Neuronal stem cell (in vitro differentiated cells): ENCODE data around the gene NOXRED1.

ENCODE experiments used
- DNase-seq: peaks from one replicate; pipeline ENCODE4 v3.0.0-alpha.2; 2013; ENCODE audit warnings: low spot score
- H2AFZ ChIP-seq: one replicate; pipeline ENCODE4 v1.6.1; 2013; ENCODE audit warnings: mild to moderate bottlenecking, low read length, inconsistent platforms
- H2AK5ac ChIP-seq: 2 replicates; pipeline ENCODE4 v1.6.1; 2013; ENCODE audit warnings: low read depth, mild to moderate bottlenecking, inconsistent platforms, low read length, moderate library complexity, mixed read lengths
- H2BK120ac ChIP-seq: 2 replicates; pipeline ENCODE4 v1.6.1; 2013; ENCODE audit warnings: low read depth, mild to moderate bottlenecking, inconsistent platforms, low read length, moderate library complexity, mixed read lengths
- H2BK12ac ChIP-seq: one replicate; pipeline ENCODE4 v1.6.1; 2013; ENCODE audit warnings: low read length, inconsistent platforms
- H2BK15ac ChIP-seq: 2 replicates; pipeline ENCODE4 v1.6.1; 2013; ENCODE audit warnings: mild to moderate bottlenecking, low read length, inconsistent platforms, mixed read lengths
- H2BK5ac ChIP-seq: one replicate; pipeline ENCODE4 v1.6.1; 2013; ENCODE audit warnings: inconsistent platforms, mild to moderate bottlenecking, low read length, moderate library complexity
- H3K14ac ChIP-seq: one replicate; pipeline ENCODE4 v1.6.1; 2013; ENCODE audit warnings: low read length, inconsistent platforms
- H3K18ac ChIP-seq: 2 replicates; pipeline ENCODE4 v1.6.1; 2013; ENCODE audit warnings: low read length, inconsistent platforms
- H3K23ac ChIP-seq: 2 replicates; pipeline ENCODE4 v1.6.1; 2013; ENCODE audit warnings: low read depth, mild to moderate bottlenecking, mixed read lengths, low read length, inconsistent platforms; ENCODE audit not compliant: poor library complexity
- H3K27ac ChIP-seq: replicated peaks from 3 replicates; pipeline ENCODE4 v1.5.1; 2013; ENCODE audit warnings: low read length, inconsistent platforms
- H3K27me3 ChIP-seq, 3 experiments: 2 replicates each; pipeline ENCODE4 v1.6.1; 2013; ENCODE audit warnings: low read length in 3 of 3, mild to moderate bottlenecking in 2 of 3, inconsistent platforms in 1 of 3, low read depth in 1 of 3, mixed read lengths in 1 of 3, moderate library complexity in 1 of 3; ENCODE audit not compliant: control insufficient read depth in 3 of 3, insufficient read depth in 3 of 3
- H3K36me3 ChIP-seq, 2 donors: replicated peaks in 1 of 2; 2 replicates each; pipeline ENCODE4 v1.6.1; 2013; ENCODE audit warnings: low read length in 2 of 2; ENCODE audit not compliant: control insufficient read depth in 2 of 2, insufficient read depth in 2 of 2
- H3K4ac ChIP-seq: 2 replicates; pipeline ENCODE4 v1.6.1; 2013; ENCODE audit warnings: inconsistent platforms, mild to moderate bottlenecking, low read length, moderate library complexity
- H3K4me1 ChIP-seq, 2 donors: 1 replicate in 1 of 2; 2 replicates in 1 of 2; pipeline ENCODE4 v1.6.1; 2013; ENCODE audit warnings: low read length in 2 of 2, low read depth in 1 of 2; ENCODE audit not compliant: control insufficient read depth in 2 of 2, insufficient read depth in 1 of 2
- H3K4me2 ChIP-seq: one replicate; pipeline ENCODE4 v1.6.1; 2013; ENCODE audit warnings: mild to moderate bottlenecking, low read length, inconsistent platforms; ENCODE audit not compliant: insufficient read depth, poor library complexity, severe bottlenecking
- H3K4me3 ChIP-seq, 2 donors: 2 replicates each; pipeline ENCODE4 v1.5.1; 2013; ENCODE audit warnings: low read length in 2 of 2, mild to moderate bottlenecking in 2 of 2, inconsistent platforms in 1 of 2, moderate library complexity in 1 of 2
- H3K79me1 ChIP-seq: one replicate; pipeline ENCODE4 v1.6.1; 2013; ENCODE audit warnings: low read depth, mild to moderate bottlenecking, inconsistent platforms, low read length, moderate library complexity
- H3K9ac ChIP-seq: one replicate; pipeline ENCODE4 v1.6.1; 2013; ENCODE audit warnings: mild to moderate bottlenecking, low read depth, low read length, inconsistent platforms; ENCODE audit not compliant: poor library complexity
- H3K9me3 ChIP-seq, 2 donors: replicated peaks in 1 of 2; 2 replicates each; pipeline versions ENCODE3 to v1.6.1; 2013; ENCODE audit warnings: low read length in 2 of 2, mild to moderate bottlenecking in 2 of 2, inconsistent platforms in 1 of 2, low read depth in 1 of 2, mixed read lengths in 1 of 2, moderate library complexity in 1 of 2; ENCODE audit not compliant: control insufficient read depth in 2 of 2, insufficient read depth in 1 of 2
- H4K8ac ChIP-seq: one replicate; pipeline ENCODE4 v1.6.1; 2013; ENCODE audit warnings: low read depth, mild to moderate bottlenecking, inconsistent platforms, low read length, moderate library complexity
- H4K91ac ChIP-seq: one replicate; pipeline ENCODE4 v1.6.1; 2013; ENCODE audit warnings: low read length, low read depth, mild to moderate bottlenecking, inconsistent platforms; ENCODE audit not compliant: poor library complexity
- WGBS, 2 donors: extraction: QIAGEN DNeasy Blood & Tissue Kit; methylation state at CpG; one replicate each; pipeline ENCODE4 v1.1.7; 2013; ENCODE audit warnings: missing lambda C conversion rate in 2 of 2, mixed read lengths in 1 of 2; ENCODE audit not compliant: insufficient read length in 2 of 2, insufficient replicate concordance in 1 of 2; ENCODE audit errors: extremely low coverage in 2 of 2; 5-methylcytosine and 5-hydroxymethylcytosine counted together

The NOXRED1 gene

GRCh38 chr14:77377502-77377844, 45.9 kb downstream of the NOXRED1 start:
- H2BK120ac ChIP-seq: no peak overlapping the region
- H3K79me1 ChIP-seq: peaks cover 3% of the 10 kb centered on the region
- no peaks in the 10 kb centered on the region for H3K9me3 ChIP-seq
- no peak overlapping the region for H3K14ac ChIP-seq
- H3K9ac ChIP-seq: no peak overlapping the region
- H2AK5ac ChIP-seq: no peak overlapping the region
- no peak overlapping the region for H3K4ac ChIP-seq
- H4K91ac ChIP-seq: no peak overlapping the region
- H2BK5ac ChIP-seq: no peak overlapping the region
- H3K4me1 ChIP-seq: peaks cover 9 to 13% of the 10 kb centered on the region in 2 donors
- DNase-seq: no peak
- H3K27ac ChIP-seq: no peak overlapping the region
- peak overlapping the region; percentile 63 for H3K4me2 ChIP-seq
- H3K27me3 ChIP-seq: no peaks in the 10 kb centered on the region
- no CpG with 5 or more reads among the region's 10 CpGs for WGBS, 2 donors
- peaks cover 0 to 3% of the 10 kb centered on the region in 2 donors for H3K36me3 ChIP-seq
- no peak overlapping the region for H3K18ac ChIP-seq
- H3K23ac ChIP-seq: no peak overlapping the region
- no peak overlapping the region for H4K8ac ChIP-seq
- H2BK15ac ChIP-seq: no peak overlapping the region
- H2BK12ac ChIP-seq: no peak overlapping the region
- H2AFZ ChIP-seq: peak overlapping the region; percentile 97
- H3K4me3 ChIP-seq: peak overlapping the region; percentile 90 to 97

- peak; percentile 88 for DNase-seq
- Histone ChIP-seq H3K4me1 (peaks cover 10 to 18% of the 10 kb centered on the region in 2 donors), H2BK120ac (no peak within 1 kb of the TSS), H2BK12ac (no peak within 1 kb of the TSS), H3K36me3 (peaks cover 0 to 3% of the 10 kb centered on the region in 2 donors), H2BK15ac (no peak within 1 kb of the TSS), H3K9me3 (no peaks in the 10 kb centered on the region), H3K27me3 (no peaks in the 10 kb centered on the region), H3K18ac (peak within 1 kb of the TSS; percentile 98), H3K4ac (no peak within 1 kb of the TSS), H4K8ac (no peak within 1 kb of the TSS), H3K14ac (no peak within 1 kb of the TSS), H3K4me3 (peak within 1 kb of the TSS; percentile 90 to 97), H3K23ac (peak within 1 kb of the TSS; percentile 48), H2AK5ac (no peak within 1 kb of the TSS), H3K27ac (peak within 1 kb of the TSS; percentile 95), H2BK5ac (peak within 1 kb of the TSS; percentile 91), H3K9ac (peak within 1 kb of the TSS; percentile 93), H3K4me2 (peak within 1 kb of the TSS; percentile 65), H2AFZ (peak within 1 kb of the TSS; percentile 97), H4K91ac (no peak within 1 kb of the TSS), H3K79me1 (peaks cover 3% of the 10 kb centered on the region)
- WGBS, 2 donors: no CpG with 5 or more reads among the region's 69 CpGs
Observed at GRCh38 chr14:77376771-77377501, 46.4 kb downstream of the NOXRED1 start, which contains the start of the genes SAMD15 and TMED8. SAMD15 (plus strand) TSS chr14:77377379; CDS start chr14:77377419, 40 bp downstream. TMED8 (minus strand) TSS chr14:77377094; CDS start chr14:77377053, 41 bp downstream.

- peak overlapping the region; percentile 54 for H3K27ac ChIP-seq
- no peak overlapping the region for H4K91ac ChIP-seq
- H2BK5ac ChIP-seq: peak overlapping the region; percentile 91
- peaks cover 3% of the 10 kb centered on the region for H3K79me1 ChIP-seq
- peak overlapping the region; percentile 90 for H3K9ac ChIP-seq
- H2BK12ac ChIP-seq: no peak overlapping the region
- peak overlapping the region; percentile 3 for H3K23ac ChIP-seq
- peak overlapping the region; percentile 90 to 97 for H3K4me3 ChIP-seq
- H3K14ac ChIP-seq: no peak overlapping the region
- peak overlapping the region; percentile 97 for H2AFZ ChIP-seq
- peaks cover 0 to 3% of the 10 kb centered on the region in 2 donors for H3K36me3 ChIP-seq
- peak; percentile 14 for DNase-seq
- peaks cover 10 to 23% of the 10 kb centered on the region in 2 donors for H3K4me1 ChIP-seq
- H3K9me3 ChIP-seq: no peaks in the 10 kb centered on the region
- H3K18ac ChIP-seq: peak overlapping the region; percentile 92
- no CpG with 5 or more reads among the region's 24 CpGs for WGBS, 2 donors
- H2BK15ac ChIP-seq: no peak overlapping the region
- no peak overlapping the region for H2BK120ac ChIP-seq
- H2AK5ac ChIP-seq: no peak overlapping the region
- no peak overlapping the region for H3K4ac ChIP-seq
- no peak overlapping the region for H4K8ac ChIP-seq
- H3K4me2 ChIP-seq: peak overlapping the region; percentile 65
- H3K27me3 ChIP-seq: no peaks in the 10 kb centered on the region
Observed at GRCh38 chr14:77375973-77376770, 47.2 kb downstream of the NOXRED1 start.
